Body of pancreas (tissue), 4 donors: Measurements from ENCODE around the gene SLC19A2.

Experiments
- POLR2A ChIP-seq, 3 donors: fragments of 450-650 bp; IDR thresholded peaks; one replicate each; pipeline ENCODE4 v1.6.1; 2016; ENCODE audit warnings: antibody characterized with exemption in 3 of 3, mild to moderate bottlenecking in 2 of 3
- TF ChIP-seq, protein P1 (sequence below), 7 experiments: fragments of 450-650 bp in 4 of 7; fragments of 200-600 bp in 3 of 7; sonication (generic) in 3 of 7; IDR thresholded peaks; one replicate each; pipeline ENCODE4 v1.5.1; 2016 to 2019; ENCODE audit warnings: antibody characterized with exemption in 7 of 7

DNA sequence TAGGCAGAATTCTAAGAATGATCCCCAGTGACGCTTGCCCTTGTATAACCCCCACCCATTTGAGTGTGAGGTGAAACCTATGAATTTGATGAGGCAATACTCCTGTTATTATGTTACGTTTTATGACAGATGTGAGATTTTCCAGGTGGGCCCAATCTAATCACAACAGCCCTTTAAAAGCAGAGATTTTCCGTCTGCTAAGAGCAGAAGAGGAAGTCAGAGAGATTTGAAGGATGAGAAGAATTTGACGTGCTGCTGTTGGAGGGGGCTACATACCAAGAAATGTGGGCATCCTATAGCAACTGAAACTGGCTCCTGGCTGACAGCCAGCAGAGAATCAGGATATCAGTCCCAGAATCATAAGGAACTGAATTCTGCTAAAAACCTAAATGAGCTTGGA lies 2.4 kb upstream of the SLC19A2 start:
- TF ChIP-seq, protein P1, sequence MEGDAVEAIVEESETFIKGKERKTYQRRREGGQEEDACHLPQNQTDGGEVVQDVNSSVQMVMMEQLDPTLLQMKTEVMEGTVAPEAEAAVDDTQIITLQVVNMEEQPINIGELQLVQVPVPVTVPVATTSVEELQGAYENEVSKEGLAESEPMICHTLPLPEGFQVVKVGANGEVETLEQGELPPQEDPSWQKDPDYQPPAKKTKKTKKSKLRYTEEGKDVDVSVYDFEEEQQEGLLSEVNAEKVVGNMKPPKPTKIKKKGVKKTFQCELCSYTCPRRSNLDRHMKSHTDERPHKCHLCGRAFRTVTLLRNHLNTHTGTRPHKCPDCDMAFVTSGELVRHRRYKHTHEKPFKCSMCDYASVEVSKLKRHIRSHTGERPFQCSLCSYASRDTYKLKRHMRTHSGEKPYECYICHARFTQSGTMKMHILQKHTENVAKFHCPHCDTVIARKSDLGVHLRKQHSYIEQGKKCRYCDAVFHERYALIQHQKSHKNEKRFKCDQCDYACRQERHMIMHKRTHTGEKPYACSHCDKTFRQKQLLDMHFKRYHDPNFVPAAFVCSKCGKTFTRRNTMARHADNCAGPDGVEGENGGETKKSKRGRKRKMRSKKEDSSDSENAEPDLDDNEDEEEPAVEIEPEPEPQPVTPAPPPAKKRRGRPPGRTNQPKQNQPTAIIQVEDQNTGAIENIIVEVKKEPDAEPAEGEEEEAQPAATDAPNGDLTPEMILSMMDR (IDR thresholded peaks at IDR 0.05): no peak
- no peak for TF ChIP-seq POLR2A (IDR thresholded peaks at IDR 0.05)
